HTR-8/SVneo (cell line): ENCODE data around the gene MYO3B.

Source experiments
- DNase-seq: peaks from one replicate; pipeline ENCODE4 v3.0.0; 2011; ENCODE audit warnings: low spot score, mixed read lengths; ENCODE audit not compliant: insufficient read length
- FAIRE-seq: peaks from 2 replicates; lab custom pipeline; 2011; peaks lifted over from hg19 to GRCh38; lab: Jason Lieb, UNC

The MYO3B gene

GRCh38 chr2:170177950-170178781 lies at the start of gene MYO3B:
MYO3B (plus strand) TSS chr2:170178147; CDS start chr2:170178288, 141 bp downstream.
- FAIRE-seq, result no peak
- no peak for DNase-seq

GRCh38 chr2:170139276-170139967 lies 38.5 kb upstream of the MYO3B start:
- DNase-seq, result no peak
- FAIRE-seq, result no peak

- DNase-seq (no peak), FAIRE-seq (no peak)
These were observed 37.4 kb upstream of the MYO3B start for GRCh38 chr2:170140561-170140960.

- FAIRE-seq, result no peak
These were observed 36.1 kb upstream of the MYO3B start for GRCh38 chr2:170141865-170142264.

GRCh38 chr2:170142502-170142901 lies 35.4 kb upstream of the MYO3B start:
- no peak for FAIRE-seq

More at GRCh38 chr2:170141865-170142264, 36.1 kb upstream of the MYO3B start:
- no peak for DNase-seq

GRCh38 chr2:170143045-170143717 lies 34.8 kb upstream of the MYO3B start:
- DNase-seq (no peak), FAIRE-seq (no peak)

More at GRCh38 chr2:170142502-170142901, 35.4 kb upstream of the MYO3B start:
- DNase-seq, result no peak

GRCh38 chr2:170144761-170145160 lies 33.2 kb upstream of the MYO3B start:
- DNase-seq (no peak), FAIRE-seq (no peak)

GRCh38 chr2:170145191-170145590 lies 32.8 kb upstream of the MYO3B start:
- no peak for DNase-seq
- FAIRE-seq, result no peak

- no peak for FAIRE-seq
These were observed 32.1 kb upstream of the MYO3B start for GRCh38 chr2:170145675-170146432.

GRCh38 chr2:170146784-170147183 lies 31.2 kb upstream of the MYO3B start:
- no peak for DNase-seq
- FAIRE-seq, result no peak

More at GRCh38 chr2:170145675-170146432, 32.1 kb upstream of the MYO3B start:
- DNase-seq, result no peak

- FAIRE-seq, result no peak
- DNase-seq, result no peak
These were observed 30.4 kb upstream of the MYO3B start for GRCh38 chr2:170147576-170147975.

- no peak for FAIRE-seq
These were observed 29.8 kb upstream of the MYO3B start for GRCh38 chr2:170148161-170148560.

GRCh38 chr2:170152421-170152820 lies 25.5 kb upstream of the MYO3B start:
- DNase-seq, result no peak
- FAIRE-seq, result no peak

More at GRCh38 chr2:170148161-170148560, 29.8 kb upstream of the MYO3B start:
- no peak for DNase-seq

- FAIRE-seq (no peak), DNase-seq (no peak)
These were observed 22.8 kb upstream of the MYO3B start for GRCh38 chr2:170155022-170155722.

- no peak for DNase-seq
- no peak for FAIRE-seq
These were observed 22.2 kb upstream of the MYO3B start for GRCh38 chr2:170155723-170156253.

- no peak for DNase-seq
- FAIRE-seq, result no peak
These were observed 21.4 kb upstream of the MYO3B start for GRCh38 chr2:170156592-170156991.

- no peak for FAIRE-seq
- DNase-seq, result no peak
These were observed 20.8 kb upstream of the MYO3B start for GRCh38 chr2:170157025-170157684.

GRCh38 chr2:170159060-170159459 lies 18.9 kb upstream of the MYO3B start:
- FAIRE-seq (no peak), DNase-seq (no peak)
